NCI-H460 (cell line): Measurements from ENCODE around the gene BRCA2. TPM values are rescaled to one million over a fixed set of nuclear protein-coding genes. Genes with fewer than 3 reads are reported as not detected.
"Not testable (repeated sequence)": the region's sequence is repeated elsewhere in the genome, so short reads cannot be mapped to it uniquely, and the experiment has no call there.

Experiments
- DNase-seq: peaks from one replicate; pipeline ENCODE4 v3.0.0-alpha.2; 2016; ENCODE audit warnings: low read depth; ENCODE audit errors: extremely low read depth
- total RNA-seq: library from RNA; depleted of rRNA; stranded (reverse); fragments of >200 nt; shearing (Covaris generic); gene quantifications from 2 replicates; pipeline ENCODE4 v1.2.3, GENCODE V29; 2014

The BRCA2 gene
- total RNA-seq, 1 experiment from 2014 or later, result 8.8 TPM

DNA sequence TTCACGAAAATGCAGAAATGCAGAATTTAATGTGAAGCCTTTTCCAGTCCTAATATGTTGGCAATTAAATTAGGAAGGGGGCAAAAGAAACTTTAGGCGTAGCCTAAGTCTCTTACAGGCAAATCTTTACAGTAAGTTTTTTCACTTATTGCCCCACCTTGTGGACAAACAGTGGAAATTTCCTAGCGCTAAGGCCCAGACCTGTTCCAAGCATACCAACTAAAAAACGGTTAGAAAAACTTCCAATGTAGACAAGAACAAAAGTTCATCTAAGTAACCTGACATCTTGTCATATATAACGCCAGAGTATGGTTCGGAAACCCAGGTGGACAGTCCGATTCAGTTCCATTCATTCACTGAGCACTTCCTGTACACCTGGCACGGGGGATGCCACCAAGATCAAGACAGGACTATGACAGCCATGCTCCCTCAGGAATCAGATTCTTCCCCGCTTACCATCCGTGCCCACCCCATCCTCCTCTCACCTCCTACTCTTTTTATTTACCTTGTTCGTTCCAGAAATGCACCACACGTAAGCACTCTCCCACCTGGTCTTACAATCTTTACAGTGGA lies 5.1 kb upstream of the BRCA2 start:
- DNase-seq, result peak; percentile 46

DNA sequence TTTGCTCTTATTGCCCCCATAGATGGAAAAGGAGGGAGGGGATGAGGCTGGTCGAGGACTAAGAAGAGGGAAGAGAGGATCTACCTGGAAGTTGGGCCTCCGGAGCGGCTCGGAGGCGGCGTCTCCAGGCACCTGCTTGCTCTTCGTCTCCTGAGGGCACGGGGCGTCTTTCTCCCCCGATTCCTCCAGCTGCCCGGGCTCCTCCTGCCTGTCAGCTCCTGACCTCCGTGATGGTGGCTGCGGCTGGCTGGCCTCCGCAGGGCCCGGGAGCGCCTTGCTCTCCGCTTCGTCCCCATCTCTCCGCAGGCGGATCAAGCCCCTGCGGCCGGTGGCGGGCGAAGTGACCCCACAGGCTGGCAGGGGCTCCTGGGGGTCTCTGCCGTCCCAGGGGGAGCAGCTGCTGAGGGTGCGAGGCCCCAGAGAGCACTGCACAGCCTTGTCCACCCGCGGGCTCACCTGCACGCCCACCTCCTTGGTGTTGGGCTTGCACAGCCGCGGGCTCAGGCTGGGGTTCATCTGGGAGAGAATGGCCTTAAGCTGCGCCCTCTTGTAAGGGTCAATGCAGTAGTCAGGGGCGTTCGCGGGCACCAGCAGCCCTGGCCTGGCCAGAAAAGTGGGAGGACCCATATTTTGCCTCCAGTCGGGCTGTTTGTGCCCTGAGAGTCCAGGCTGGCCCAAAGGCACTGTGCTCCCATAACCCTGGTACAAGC lies 4.0 kb upstream of the BRCA2 start:
- DNase-seq, result no peak

GRCh38 chr13:32314271-32315237 lies 754 bp upstream of the BRCA2 start:
- DNase-seq, result peak; percentile 35

DNA sequence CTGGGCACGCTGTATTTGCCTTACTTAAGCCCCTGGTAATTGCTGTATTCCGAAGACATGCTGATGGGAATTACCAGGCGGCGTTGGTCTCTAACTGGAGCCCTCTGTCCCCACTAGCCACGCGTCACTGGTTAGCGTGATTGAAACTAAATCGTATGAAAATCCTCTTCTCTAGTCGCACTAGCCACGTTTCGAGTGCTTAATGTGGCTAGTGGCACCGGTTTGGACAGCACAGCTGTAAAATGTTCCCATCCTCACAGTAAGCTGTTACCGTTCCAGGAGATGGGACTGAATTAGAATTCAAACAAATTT lies 676 bp downstream of the BRCA2 start:
- DNase-seq, result no peak

- no peak for DNase-seq
These were observed 1.2 kb downstream of the BRCA2 start for GRCh38 chr13:32316501-32316900.

GRCh38 chr13:32317716-32318465 lies 2.6 kb downstream of the BRCA2 start:
- DNase-seq, result no peak

GRCh38 chr13:32320528-32320927 lies 5.2 kb downstream of the BRCA2 start:
- no peak for DNase-seq

GRCh38 chr13:32323912-32324311 lies 8.6 kb downstream of the BRCA2 start:
- DNase-seq, result no peak

DNA sequence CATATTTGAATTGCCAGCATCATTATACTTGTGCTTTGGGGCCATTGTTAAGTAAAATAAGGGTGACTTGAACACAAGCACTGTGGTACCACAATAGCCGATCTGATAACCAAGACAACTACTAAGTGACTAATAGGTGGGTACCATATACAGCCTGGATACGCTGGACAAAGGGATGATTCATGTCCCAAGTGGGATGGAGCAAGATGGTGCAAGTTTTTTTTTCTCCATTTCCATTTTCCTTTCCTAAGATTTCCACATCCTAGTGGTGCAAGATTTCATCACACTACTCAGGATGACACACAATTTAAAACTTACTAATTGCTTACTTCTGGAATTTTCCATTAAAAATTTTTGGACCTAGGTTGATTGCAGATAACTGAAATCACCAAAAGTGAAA lies 15.1 kb downstream of the BRCA2 start:
- no peak for DNase-seq

DNA sequence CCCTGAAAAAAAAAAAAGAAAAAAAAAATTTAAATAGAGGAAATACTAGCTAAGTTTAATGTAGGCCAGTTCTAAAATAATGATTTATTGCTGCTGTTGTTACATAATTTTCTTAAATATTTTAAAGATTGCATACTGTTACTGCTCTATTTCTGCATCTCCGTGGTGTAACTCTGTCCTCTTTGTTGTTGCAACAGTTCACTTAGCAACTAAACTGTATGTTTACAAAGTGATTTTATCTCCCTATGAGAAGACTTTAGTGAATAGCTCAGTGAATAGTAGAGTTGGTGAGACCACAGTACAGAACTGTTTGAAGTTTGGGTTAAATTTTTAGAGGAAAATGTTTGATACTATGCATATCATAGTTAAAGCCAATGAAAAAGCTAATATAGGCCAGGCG lies 19.4 kb downstream of the BRCA2 start:
- DNase-seq, result no peak

GRCh38 chr13:32340914-32341313 lies 25.6 kb downstream of the BRCA2 start:
- no peak for DNase-seq

DNA sequence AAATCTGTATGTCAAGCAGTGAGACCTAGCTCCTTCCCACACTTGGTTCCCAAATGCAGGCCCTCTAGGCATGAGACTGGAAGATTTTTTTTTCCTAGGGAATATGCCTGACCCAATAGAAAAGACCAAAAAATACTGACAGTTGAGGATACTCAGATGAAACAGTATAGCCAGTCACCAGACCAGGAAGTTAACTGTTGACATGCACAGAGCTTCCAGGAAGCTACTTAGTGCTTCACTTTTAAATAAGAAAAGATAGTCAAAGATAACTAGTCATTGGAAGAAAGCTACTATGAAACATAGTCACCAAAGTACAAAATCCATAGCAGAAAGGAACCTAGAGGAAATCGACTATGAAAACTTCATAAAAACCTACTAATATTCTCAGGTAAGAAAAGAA lies 32.3 kb downstream of the BRCA2 start:
- DNase-seq, result no peak

DNA sequence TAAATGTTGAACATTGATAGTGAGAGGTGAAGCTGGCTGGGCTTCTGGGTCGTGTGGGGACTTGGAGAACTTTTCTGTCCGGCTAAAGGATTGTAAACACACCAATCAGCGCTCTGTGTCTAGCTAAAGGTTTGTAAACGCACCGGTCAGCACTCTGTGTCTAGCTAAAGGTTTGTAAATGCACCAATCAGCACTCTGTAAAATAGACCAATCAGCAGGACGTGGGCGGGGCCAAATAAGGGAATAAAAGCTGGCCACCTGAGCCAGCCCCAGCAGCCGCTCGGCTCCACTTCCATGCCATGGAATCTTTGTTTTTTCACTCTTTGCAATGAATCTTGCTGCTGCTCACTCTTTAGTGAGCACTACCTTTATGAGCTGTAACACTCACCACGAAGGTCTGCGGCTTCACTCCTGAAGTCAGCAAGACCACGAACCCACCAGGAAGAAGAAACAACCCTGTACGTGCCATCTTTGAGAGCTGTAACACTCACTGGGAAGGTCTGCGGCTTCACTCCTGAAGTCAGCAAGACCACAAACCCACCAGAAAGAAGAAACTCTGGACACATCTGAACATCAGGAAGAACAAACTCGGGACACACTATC lies 35.6 kb downstream of the BRCA2 start:
- not testable (repeated sequence) for DNase-seq

DNA sequence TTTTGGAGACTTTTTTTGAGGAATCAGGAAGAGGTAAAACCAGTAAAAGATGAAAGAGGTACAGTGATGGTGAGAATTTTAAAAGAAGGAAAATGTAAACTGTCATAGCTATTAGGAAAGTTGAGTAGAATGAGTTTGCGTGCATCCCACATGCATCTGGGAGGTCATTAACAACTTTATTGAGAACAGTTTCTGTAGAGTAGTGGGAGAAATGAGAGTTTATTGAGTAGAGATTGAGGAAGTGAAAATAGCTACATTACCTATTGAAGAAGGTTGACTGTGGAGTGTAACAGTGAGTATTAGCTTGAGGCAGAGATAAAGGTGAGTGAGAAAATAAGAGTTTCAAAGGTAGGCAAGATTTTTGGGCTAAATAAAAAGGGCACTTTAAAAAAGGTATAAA lies 38.7 kb downstream of the BRCA2 start:
- DNase-seq, result no peak

DNA sequence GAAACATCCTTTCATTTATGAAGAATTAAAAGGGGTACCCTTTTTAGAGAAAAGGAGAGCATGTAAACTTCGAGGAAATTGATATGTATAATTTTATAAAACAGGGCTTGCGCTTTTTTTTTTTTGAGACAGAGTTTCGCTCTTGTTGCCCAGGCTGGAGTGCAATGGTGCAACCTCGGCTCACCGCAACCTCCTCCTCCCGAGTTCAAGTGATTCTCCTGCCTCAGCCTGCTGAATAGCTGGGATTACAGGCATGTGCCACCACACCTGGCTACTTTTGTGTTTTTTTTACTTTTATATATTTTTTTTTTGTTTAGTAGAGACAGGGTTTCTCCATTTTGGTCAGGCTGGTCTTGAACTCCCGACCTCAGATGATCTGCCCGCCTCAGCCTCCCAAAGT lies 40.6 kb downstream of the BRCA2 start:
- DNase-seq, result not testable (repeated sequence)

GRCh38 chr13:32362574-32362973 lies 47.3 kb downstream of the BRCA2 start:
- DNase-seq, result no peak

DNA sequence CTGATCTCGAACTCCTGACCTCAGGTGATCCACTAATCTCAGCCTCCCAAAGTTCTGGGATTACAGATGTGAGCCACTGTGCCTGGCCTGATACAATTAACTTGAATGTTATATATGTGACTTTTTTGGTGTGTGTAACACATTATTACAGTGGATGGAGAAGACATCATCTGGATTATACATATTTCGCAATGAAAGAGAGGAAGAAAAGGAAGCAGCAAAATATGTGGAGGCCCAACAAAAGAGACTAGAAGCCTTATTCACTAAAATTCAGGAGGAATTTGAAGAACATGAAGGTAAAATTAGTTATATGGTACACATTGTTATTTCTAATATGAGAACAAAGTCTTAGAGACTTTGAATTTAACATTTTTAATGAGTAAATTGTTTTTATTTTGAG lies 55.5 kb downstream of the BRCA2 start:
- DNase-seq, result no peak

GRCh38 chr13:32376642-32377415 lies 61.5 kb downstream of the BRCA2 start:
- DNase-seq, result no peak

DNA sequence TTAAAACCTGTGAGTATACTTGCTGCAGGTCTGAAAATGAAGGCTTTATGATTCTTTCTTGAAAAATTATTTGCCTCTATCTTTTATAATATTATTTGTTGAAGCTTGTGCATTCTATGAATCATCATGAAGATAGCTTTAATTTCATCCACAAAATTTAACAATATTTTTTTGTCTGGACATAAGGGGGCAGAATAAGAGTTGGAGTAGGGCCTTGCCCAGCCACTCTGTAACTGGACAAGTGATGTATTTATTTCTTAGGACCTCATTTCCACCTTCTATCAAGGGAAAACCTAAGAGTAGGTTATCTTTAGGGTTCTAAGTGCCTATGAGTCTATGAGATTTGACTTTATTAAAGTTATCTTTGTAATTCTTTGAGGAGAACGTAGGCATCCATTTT lies 62.7 kb downstream of the BRCA2 start:
- no peak for DNase-seq

- peak; percentile 1 for DNase-seq
These were observed 66.2 kb downstream of the BRCA2 start for GRCh38 chr13:32381539-32381938.
